Peyer's patch (tissue), 4 donors: Measurements from ENCODE around the gene CDCA7.
"Not testable (repeated sequence)": the region's sequence is repeated elsewhere in the genome, so short reads cannot be mapped to it uniquely, and the experiment has no call there.

Experiments used
- POLR2A ChIP-seq, 2 donors: fragments of 450-650 bp; IDR thresholded peaks; one replicate each; pipeline ENCODE4 v1.5.1; 2017; ENCODE audit warnings: antibody characterized with exemption in 2 of 2, mild to moderate bottlenecking in 2 of 2, moderate library complexity in 2 of 2
- TF ChIP-seq, protein P1 (sequence below), 6 experiments: fragments of 450-650 bp in 4 of 6; fragments of 200-600 bp in 2 of 6; sonication (generic) in 1 of 6; IDR thresholded peaks; one replicate each; pipeline ENCODE4 v1.5.1; 2017 to 2019; ENCODE audit warnings: antibody characterized with exemption in 6 of 6, mild to moderate bottlenecking in 3 of 6, moderate library complexity in 1 of 6

DNA sequence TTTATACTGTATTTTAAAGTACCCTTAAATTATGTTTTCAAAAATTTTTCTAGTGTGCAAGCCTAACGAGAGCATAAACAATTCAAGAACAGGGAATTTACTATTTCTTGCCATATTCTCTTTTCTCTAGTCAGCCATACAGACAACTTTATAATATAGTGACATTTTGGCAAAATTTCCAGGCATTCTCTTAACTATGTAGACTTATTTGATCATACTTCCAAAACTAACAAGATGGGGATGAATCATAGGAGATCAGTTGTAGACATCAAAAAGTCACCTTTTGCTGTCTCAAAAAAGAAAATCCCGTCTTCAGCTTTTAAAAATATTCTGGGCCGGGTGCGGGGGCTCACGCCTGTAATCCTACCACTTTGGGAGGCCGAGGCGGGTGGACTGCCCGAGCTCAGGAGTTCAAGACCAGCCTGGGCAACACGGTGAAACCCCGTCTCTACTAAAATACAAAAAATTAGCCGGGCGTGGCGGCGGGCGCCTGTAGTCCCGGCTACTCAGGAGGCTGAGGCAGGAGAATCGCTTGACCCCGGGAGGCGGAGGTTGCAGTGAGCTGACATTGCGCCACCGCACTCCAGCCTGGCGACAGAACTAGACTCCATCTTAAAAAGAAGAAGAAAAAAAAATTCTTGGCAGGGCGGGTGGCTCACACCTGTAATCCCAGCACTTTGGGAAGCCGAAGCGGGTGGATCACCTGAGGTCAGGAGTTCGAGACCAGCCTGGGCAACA is 61.9 kb downstream of the CDCA7 start:
- TF ChIP-seq, protein P1, sequence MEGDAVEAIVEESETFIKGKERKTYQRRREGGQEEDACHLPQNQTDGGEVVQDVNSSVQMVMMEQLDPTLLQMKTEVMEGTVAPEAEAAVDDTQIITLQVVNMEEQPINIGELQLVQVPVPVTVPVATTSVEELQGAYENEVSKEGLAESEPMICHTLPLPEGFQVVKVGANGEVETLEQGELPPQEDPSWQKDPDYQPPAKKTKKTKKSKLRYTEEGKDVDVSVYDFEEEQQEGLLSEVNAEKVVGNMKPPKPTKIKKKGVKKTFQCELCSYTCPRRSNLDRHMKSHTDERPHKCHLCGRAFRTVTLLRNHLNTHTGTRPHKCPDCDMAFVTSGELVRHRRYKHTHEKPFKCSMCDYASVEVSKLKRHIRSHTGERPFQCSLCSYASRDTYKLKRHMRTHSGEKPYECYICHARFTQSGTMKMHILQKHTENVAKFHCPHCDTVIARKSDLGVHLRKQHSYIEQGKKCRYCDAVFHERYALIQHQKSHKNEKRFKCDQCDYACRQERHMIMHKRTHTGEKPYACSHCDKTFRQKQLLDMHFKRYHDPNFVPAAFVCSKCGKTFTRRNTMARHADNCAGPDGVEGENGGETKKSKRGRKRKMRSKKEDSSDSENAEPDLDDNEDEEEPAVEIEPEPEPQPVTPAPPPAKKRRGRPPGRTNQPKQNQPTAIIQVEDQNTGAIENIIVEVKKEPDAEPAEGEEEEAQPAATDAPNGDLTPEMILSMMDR (IDR thresholded peaks at IDR 0.05) = not testable (repeated sequence)
- not testable (repeated sequence) for TF ChIP-seq POLR2A (IDR thresholded peaks at IDR 0.05)
